Measurements from ENCODE around the gene GALNT10.

GRCh38 chr5:154273028-154273617 is 82.6 kb downstream of the GALNT10 start:
- TF ChIP-seq GABPB1 (CRISPR knock-in tag; IDR thresholded peaks at IDR 0.05) (no peak), PRDM15 (CRISPR knock-in tag; IDR thresholded peaks at IDR 0.05) (no peak), USF1 (CRISPR knock-in tag; IDR thresholded peaks at IDR 0.05) (no peak), NFE2L1 (CRISPR knock-in tag; IDR thresholded peaks at IDR 0.05) (no peak), IRF1 (CRISPR knock-in tag; IDR thresholded peaks at IDR 0.05) (no peak), IRF2 (CRISPR knock-in tag; IDR thresholded peaks at IDR 0.05; ENCODE audit: borderline replicate concordance, low read depth) (no peak), ZNF121 (CRISPR knock-in tag; IDR thresholded peaks at IDR 0.05) (no peak)
- TF ChIP-seq, protein P1, sequence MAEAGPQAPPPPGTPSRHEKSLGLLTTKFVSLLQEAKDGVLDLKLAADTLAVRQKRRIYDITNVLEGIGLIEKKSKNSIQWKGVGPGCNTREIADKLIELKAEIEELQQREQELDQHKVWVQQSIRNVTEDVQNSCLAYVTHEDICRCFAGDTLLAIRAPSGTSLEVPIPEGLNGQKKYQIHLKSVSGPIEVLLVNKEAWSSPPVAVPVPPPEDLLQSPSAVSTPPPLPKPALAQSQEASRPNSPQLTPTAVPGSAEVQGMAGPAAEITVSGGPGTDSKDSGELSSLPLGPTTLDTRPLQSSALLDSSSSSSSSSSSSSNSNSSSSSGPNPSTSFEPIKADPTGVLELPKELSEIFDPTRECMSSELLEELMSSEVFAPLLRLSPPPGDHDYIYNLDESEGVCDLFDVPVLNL (CRISPR knock-in tag; IDR thresholded peaks at IDR 0.05; ENCODE audit: borderline replicate concordance, low read depth), result no peak
- TF ChIP-seq, protein P2, sequence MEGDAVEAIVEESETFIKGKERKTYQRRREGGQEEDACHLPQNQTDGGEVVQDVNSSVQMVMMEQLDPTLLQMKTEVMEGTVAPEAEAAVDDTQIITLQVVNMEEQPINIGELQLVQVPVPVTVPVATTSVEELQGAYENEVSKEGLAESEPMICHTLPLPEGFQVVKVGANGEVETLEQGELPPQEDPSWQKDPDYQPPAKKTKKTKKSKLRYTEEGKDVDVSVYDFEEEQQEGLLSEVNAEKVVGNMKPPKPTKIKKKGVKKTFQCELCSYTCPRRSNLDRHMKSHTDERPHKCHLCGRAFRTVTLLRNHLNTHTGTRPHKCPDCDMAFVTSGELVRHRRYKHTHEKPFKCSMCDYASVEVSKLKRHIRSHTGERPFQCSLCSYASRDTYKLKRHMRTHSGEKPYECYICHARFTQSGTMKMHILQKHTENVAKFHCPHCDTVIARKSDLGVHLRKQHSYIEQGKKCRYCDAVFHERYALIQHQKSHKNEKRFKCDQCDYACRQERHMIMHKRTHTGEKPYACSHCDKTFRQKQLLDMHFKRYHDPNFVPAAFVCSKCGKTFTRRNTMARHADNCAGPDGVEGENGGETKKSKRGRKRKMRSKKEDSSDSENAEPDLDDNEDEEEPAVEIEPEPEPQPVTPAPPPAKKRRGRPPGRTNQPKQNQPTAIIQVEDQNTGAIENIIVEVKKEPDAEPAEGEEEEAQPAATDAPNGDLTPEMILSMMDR (IDR thresholded peaks at IDR 0.05), result no peak

Measured in WTC11 (cell line).